B cell (primary cell): ENCODE measurements around the gene MED17. TPM values are rescaled to one million over a fixed set of nuclear protein-coding genes. Genes with fewer than 3 reads are reported as not detected.

Experiments
- ATAC-seq: fragments of 200-7000 bp; cut with Tn5 transposase; one replicate; pipeline ENCODE4 v1.10.0; 2021; ENCODE audit warnings: low read depth, mild to moderate bottlenecking, moderate number of reproducible peaks, moderate library complexity
- CTCF ChIA-PET: fragments of 350-600 bp; sonication (Branson Sonifier 250); formaldehyde crosslinking; loops from one replicate; lab custom pipeline; 2021; ENCODE audit warnings: antibody characterized with exemption, inconsistent platforms; lab: Charles Lee
- POLR2A ChIA-PET: fragments of 350-600 bp; sonication (Branson Sonifier 250); formaldehyde crosslinking; loops from one replicate; lab custom pipeline; 2021; ENCODE audit warnings: antibody characterized with exemption; lab: Charles Lee
- DNase-seq: peaks from one replicate; pipeline ENCODE4 v3.0.0; 2013
- H2AFZ ChIP-seq: 2 replicates; pipeline ENCODE4 v1.6.1; 2012; ENCODE audit warnings: mild to moderate bottlenecking, low read depth, low read length; ENCODE audit not compliant: insufficient read depth, poor library complexity, severe bottlenecking
- H3K27ac ChIP-seq, 2 donors: 1 replicate in 1 of 2; 2 replicates in 1 of 2; pipeline ENCODE4 v1.5.1; 2012 to 2013; ENCODE audit warnings: low read length in 2 of 2, mild to moderate bottlenecking in 2 of 2, moderate library complexity in 1 of 2
- H3K27me3 ChIP-seq, 4 experiments: fragments of 200-600 bp in 1 of 4; sonication (generic) in 1 of 4; replicated peaks in 1 of 4; 1 replicate in 2 of 4; 2 replicates in 2 of 4; pipeline versions ENCODE4 v1.6.1 to v1.7.0; 2013 to 2016; ENCODE audit warnings: low read length in 3 of 4, mild to moderate bottlenecking in 2 of 4, mixed read lengths in 1 of 4, moderate library complexity in 1 of 4; ENCODE audit not compliant: insufficient read depth in 4 of 4, control insufficient read depth in 3 of 4; ENCODE audit errors: control extremely low read depth in 1 of 4
- H3K36me3 ChIP-seq, 2 experiments: replicated peaks in 1 of 2; 1 replicate in 1 of 2; 2 replicates in 1 of 2; pipeline versions ENCODE4 v1.6.1 to v1.7.1; 2013; ENCODE audit warnings: low read length in 1 of 2; ENCODE audit not compliant: insufficient read depth in 2 of 2, control insufficient read depth in 1 of 2; ENCODE audit errors: control extremely low read depth in 1 of 2, extremely low read depth in 1 of 2
- H3K4me1 ChIP-seq, 2 donors: fragments of 200-600 bp in 1 of 2; sonication (generic) in 1 of 2; 1 replicate in 1 of 2; 2 replicates in 1 of 2; pipeline versions ENCODE4 v1.5.1 to v1.6.1; 2013 to 2017; ENCODE audit warnings: low read length in 2 of 2; ENCODE audit not compliant: control insufficient read depth in 2 of 2, insufficient read depth in 2 of 2
- H3K4me2 ChIP-seq: replicated peaks from 2 replicates; pipeline ENCODE3; 2012; ENCODE audit warnings: mild to moderate bottlenecking, low read depth, low read length; ENCODE audit not compliant: poor library complexity, severe bottlenecking
- H3K4me3 ChIP-seq, 5 experiments: fragments of 200-600 bp in 1 of 5; sonication (generic) in 1 of 5; 1 replicate in 3 of 5; 2 replicates in 2 of 5; pipeline versions ENCODE4 v1.5.1 to v1.7.0; 2011 to 2016; ENCODE audit warnings: low read length in 4 of 5, mild to moderate bottlenecking in 4 of 5, low read depth in 2 of 5, control low read depth in 1 of 5, moderate library complexity in 1 of 5; ENCODE audit not compliant: insufficient read depth in 1 of 5; ENCODE audit errors: control extremely low read depth in 1 of 5, extremely low read depth in 1 of 5
- H3K79me2 ChIP-seq: fragments of 200-600 bp; sonication (generic); one replicate; pipeline ENCODE4 v1.6.0; 2016; ENCODE audit warnings: low read length; ENCODE audit not compliant: control insufficient read depth, insufficient read depth
- H3K9ac ChIP-seq: fragments of 200-600 bp; sonication (generic); 2 replicates; pipeline ENCODE4 v1.6.1; 2017; ENCODE audit warnings: mild to moderate bottlenecking, low read length, moderate library complexity
- H3K9me3 ChIP-seq, 3 donors: one replicate each; pipeline versions ENCODE4 v1.6.1 to v1.7.1; 2013; ENCODE audit warnings: low read length in 2 of 3; ENCODE audit not compliant: control insufficient read depth in 2 of 3, insufficient read depth in 1 of 3; ENCODE audit errors: control extremely low read depth in 1 of 3
- H4K20me1 ChIP-seq: 2 replicates; pipeline ENCODE4 v1.6.0; 2012; ENCODE audit warnings: mild to moderate bottlenecking, low read length; ENCODE audit not compliant: insufficient read depth, control insufficient read depth, poor library complexity, severe bottlenecking
- H3K27ac Mint-ChIP-seq: one replicate; pipeline ENCODE4 v1.8.0; 2021; ENCODE audit warnings: mixed read lengths
- H3K27me3 Mint-ChIP-seq: one replicate; pipeline ENCODE4 v1.8.0; 2021; ENCODE audit warnings: mixed read lengths
- H3K4me1 Mint-ChIP-seq: one replicate; pipeline ENCODE4 v1.8.0; 2021; ENCODE audit warnings: mixed read lengths
- H3K4me3 Mint-ChIP-seq: one replicate; pipeline ENCODE4 v1.8.0; 2021; ENCODE audit warnings: mixed read lengths
- H3K9me3 Mint-ChIP-seq: one replicate; pipeline ENCODE4 v1.8.0; 2022; ENCODE audit warnings: mixed read lengths; ENCODE audit not compliant: insufficient read depth
- CTCF ChIP-seq: fragments of 200-600 bp; IDR thresholded peaks from one replicate; pipeline ENCODE4 v1.8.0; 2022; ENCODE audit warnings: antibody characterized with exemption, mild to moderate bottlenecking
- EZH2 ChIP-seq: IDR thresholded peaks from 2 replicates; pipeline ENCODE4 v1.6.1; 2012; ENCODE audit warnings: borderline replicate concordance, low read depth, mild to moderate bottlenecking, moderate library complexity, low read length; ENCODE audit not compliant: insufficient read depth, poor library complexity, severe bottlenecking
- WGBS: methylation state at CpG from one replicate; pipeline ENCODE4 v1.1.5; 2013; ENCODE audit warnings: missing lambda C conversion rate; ENCODE audit not compliant: insufficient coverage; 5-methylcytosine and 5-hydroxymethylcytosine counted together
- intact Hi-C: fragments of 100-400 bp; cut with micrococcal nuclease; formaldehyde crosslinking; loops from one replicate; pipeline ENCODE4 v1.10.0; 2022
- polyA plus RNA-seq: library from polyadenylated mRNA; depleted of rRNA; stranded (reverse); fragments of >200 nt; gene quantifications from 2 replicates; pipeline ENCODE4 v1.2.3, GENCODE V29; 2012
- total RNA-seq, 2 donors: library from RNA; stranded (reverse); fragments of 120-200 nt in 1 of 2; gene quantifications; 1 replicate in 1 of 2; 2 replicates in 1 of 2; pipeline versions ENCODE4 v1.2.3 to v1.2.4, GENCODE V29; 2013 to 2022

The MED17 gene
- total and polyA plus RNA-seq, 2 donors (not counting 1 experiment from before 2014, with no cell fraction given): 26.1 to 78.1 TPM

GRCh38 chr11:93775289-93775688 lies 8.8 kb upstream of the MED17 start:
- H3K4me3 ChIP-seq: no peak overlapping the region
- ATAC-seq (no peak), DNase-seq (no peak)
- H4K20me1 ChIP-seq: no peaks in the 10 kb centered on the region
- no peak for TF ChIP-seq CTCF
- TF ChIP-seq EZH2: no peak
- no peaks in the 10 kb centered on the region for H3K79me2 ChIP-seq
- no peak overlapping the region for H3K9ac ChIP-seq
- peaks cover 0 to 26% (median 10%) of the 10 kb centered on the region in 3 donors for H3K9me3 ChIP-seq
- Mint-ChIP-seq H3K4me1 (no peaks in the 10 kb centered on the region), H3K27me3 (no peaks in the 10 kb centered on the region), H3K4me3 (no peak overlapping the region), H3K9me3 (no peaks in the 10 kb centered on the region), H3K27ac (no peak overlapping the region)
- no peak overlapping the region for H3K27ac ChIP-seq
- no peak overlapping the region for H3K4me2 ChIP-seq
- no peaks in the 10 kb centered on the region for H3K4me1 ChIP-seq
- H3K36me3 ChIP-seq: no peaks in the 10 kb centered on the region
- intact Hi-C loops: no loop called here
- no peaks in the 10 kb centered on the region for H3K27me3 ChIP-seq
- H2AFZ ChIP-seq: no peak overlapping the region
- CTCF ChIA-PET: no interaction called here
- WGBS: no CpG with 5 or more reads among the region's 2 CpGs
- POLR2A ChIA-PET: no interaction called here

- Mint-ChIP-seq H3K9me3 (no peaks in the 10 kb centered on the region), H3K4me1 (peaks cover 37% of the 10 kb centered on the region), H3K27ac (no peak overlapping the region), H3K4me3 (peak overlapping the region; percentile 97), H3K27me3 (no peaks in the 10 kb centered on the region)
- DNase-seq: peak; percentile 7
- Histone ChIP-seq H3K4me1 (peaks cover 26 to 29% of the 10 kb centered on the region in 2 donors), H3K4me3 (peak overlapping the region; percentile 71 to 99 (median 85)), H3K9me3 (no peaks in the 10 kb centered on the region), H3K9ac (peak overlapping the region; percentile 81), H3K27ac (peak overlapping the region in 1 of 2 donors; percentile 82), H3K27me3 (no peaks in the 10 kb centered on the region), H3K79me2 (peaks cover 51% of the 10 kb centered on the region), H3K4me2 (peak overlapping the region; percentile 85), H2AFZ (peak overlapping the region; percentile 87), H4K20me1 (peaks cover 41% of the 10 kb centered on the region), H3K36me3 (peaks cover 0 to 8% of the 10 kb centered on the region in 2 experiments)
- POLR2A ChIA-PET: interaction anchor here (1.2 to 1.5 kb wide), 3 partner anchors 42 to 345 kb away, joined by 3 to 38 read pairs (median 5); partner anchors contain the start of genes C11orf54, CEP295, PANX1 and TAF1D
- no peak for ATAC-seq
- 83% methylated on average over 4 of the region's 7 CpGs for WGBS
- CTCF ChIA-PET: interaction anchor here (1.0 to 2.7 kb wide), 2 partner anchors 43 to 130 kb away, joined by 3 to 43 read pairs; partner anchors contain the start of genes C11orf54 and TAF1D
- no peak for TF ChIP-seq EZH2
- TF ChIP-seq CTCF: no peak
- intact Hi-C loops: loop anchor here (10.0 kb wide), 2 partner anchors 549 to 589 kb away; partner anchors contain the start of gene SLC36A4
These were observed 720 bp upstream of the MED17 start for GRCh38 chr11:93783362-93783761.
